IMR-90 (cell line): ENCODE measurements around the gene PRTG. TPM values are rescaled to one million over a fixed set of nuclear protein-coding genes. Genes with fewer than 3 reads are reported as not detected.

ENCODE experiments used
- ATAC-seq: fragments of 200-7000 bp; cut with Tn5 transposase; 2 replicates; pipeline ENCODE4 v1.9.1; 2020; ENCODE audit warnings: low read depth, mild to moderate bottlenecking, moderate library complexity
- BruUV-seq: library from RNA; stranded (reverse); fragments of 400-500 nt; replicated peaks from 2 replicates; lab custom pipeline; 2021; lab: Mats Ljungman, UMichigan
- CTCF ChIA-PET: fragments of 300-600 bp; formaldehyde crosslinking; extraction: SDS; loops from one replicate; lab custom pipeline; 2021; ENCODE audit warnings: antibody characterized with exemption; lab: Yijun Ruan, JAX
- POLR2A ChIA-PET: fragments of 300-600 bp; sonication (Branson Sonifier 250); formaldehyde crosslinking; loops from one replicate; lab custom pipeline; 2022; ENCODE audit warnings: antibody characterized with exemption; ENCODE audit not compliant: unreplicated experiment; lab: Charles Lee
- DNase-seq: peaks from one replicate; pipeline ENCODE4 v3.0.0; 2013
- H2AFZ ChIP-seq: replicated peaks from 2 replicates; pipeline ENCODE3; 2013; ENCODE audit warnings: low read length, mild to moderate bottlenecking; ENCODE audit not compliant: poor library complexity
- H2AK5ac ChIP-seq: 2 replicates; pipeline ENCODE4 v1.6.1; 2013; ENCODE audit warnings: low read depth, low read length, inconsistent platforms
- H2AK9ac ChIP-seq: replicated peaks from 2 replicates; pipeline ENCODE3; 2013; ENCODE audit warnings: mild to moderate bottlenecking, low read depth, low read length, moderate library complexity; ENCODE audit not compliant: poor library complexity
- H2BK120ac ChIP-seq: 2 replicates; pipeline ENCODE4 v1.6.1; 2013; ENCODE audit warnings: low read depth, low read length, inconsistent platforms
- H2BK15ac ChIP-seq: 3 replicates; pipeline ENCODE4 v1.6.1; 2013; ENCODE audit warnings: low read depth, low read length, inconsistent platforms
- H2BK20ac ChIP-seq: 2 replicates; pipeline ENCODE4 v1.6.1; 2013; ENCODE audit warnings: low read depth, mild to moderate bottlenecking, inconsistent platforms, low read length, moderate library complexity
- H2BK5ac ChIP-seq: 2 replicates; pipeline ENCODE4 v1.6.1; 2013; ENCODE audit warnings: mild to moderate bottlenecking, low read depth, low read length, inconsistent platforms; ENCODE audit not compliant: poor library complexity, severe bottlenecking
- H3K14ac ChIP-seq: replicated peaks from 2 replicates; pipeline ENCODE4 v1.6.1; 2013; ENCODE audit warnings: low read depth, low read length, inconsistent platforms
- H3K18ac ChIP-seq: 2 replicates; pipeline ENCODE4 v1.6.1; 2013; ENCODE audit warnings: low read depth, low read length, control low read depth
- H3K23ac ChIP-seq: 2 replicates; pipeline ENCODE4 v1.6.1; 2013; ENCODE audit warnings: low read depth, low read length, inconsistent platforms
- H3K27ac ChIP-seq: 2 replicates; pipeline ENCODE4 v1.5.1; 2013; ENCODE audit warnings: mild to moderate bottlenecking, control low read depth, low read length; ENCODE audit not compliant: insufficient read depth
- H3K27me3 ChIP-seq: 2 replicates; pipeline ENCODE4 v1.6.1; 2013; ENCODE audit warnings: low read length; ENCODE audit not compliant: control insufficient read depth, insufficient read depth
- H3K36me3 ChIP-seq: 2 replicates; pipeline ENCODE4 v1.6.1; 2013; ENCODE audit warnings: low read length, mixed read lengths; ENCODE audit not compliant: control insufficient read depth, insufficient read depth
- H3K4ac ChIP-seq: 2 replicates; pipeline ENCODE4 v1.6.1; 2013; ENCODE audit warnings: low read depth, low read length, inconsistent platforms
- H3K4me1 ChIP-seq: 2 replicates; pipeline ENCODE4 v1.6.1; 2013; ENCODE audit warnings: low read length, mixed read lengths; ENCODE audit not compliant: control insufficient read depth, insufficient read depth
- H3K4me2 ChIP-seq: 2 replicates; pipeline ENCODE4 v1.6.1; 2013; ENCODE audit warnings: low read depth, mild to moderate bottlenecking, control low read depth, low read length, moderate library complexity
- H3K4me3 ChIP-seq: 2 replicates; pipeline ENCODE4 v1.5.1; 2013; ENCODE audit warnings: low read depth, mild to moderate bottlenecking, control low read depth, low read length, moderate library complexity; ENCODE audit not compliant: insufficient read depth
- H3K56ac ChIP-seq: 2 replicates; pipeline ENCODE4 v1.6.1; 2013; ENCODE audit warnings: low read length, inconsistent platforms; ENCODE audit not compliant: insufficient read depth; ENCODE audit errors: extremely low read depth
- H3K79me1 ChIP-seq, 2 experiments: 2 replicates each; pipeline ENCODE4 v1.6.1; 2013; ENCODE audit warnings: low read length in 2 of 2, inconsistent platforms in 1 of 2, low read depth in 1 of 2
- H3K9ac ChIP-seq: 2 replicates; pipeline ENCODE4 v1.6.1; 2013; ENCODE audit warnings: low read depth, low read length, control low read depth
- H3K9me1 ChIP-seq: 2 replicates; pipeline ENCODE4 v1.6.1; 2013; ENCODE audit warnings: low read length, inconsistent platforms; ENCODE audit not compliant: insufficient read depth
- H3K9me3 ChIP-seq: 2 replicates; pipeline ENCODE4 v1.6.1; 2013; ENCODE audit warnings: low read length; ENCODE audit not compliant: control insufficient read depth, insufficient read depth
- H4K20me1 ChIP-seq: 2 replicates; pipeline ENCODE4 v1.6.1; 2013; ENCODE audit warnings: low read length, inconsistent platforms; ENCODE audit not compliant: insufficient read depth
- H4K5ac ChIP-seq: 2 replicates; pipeline ENCODE4 v1.6.1; 2013; ENCODE audit warnings: mild to moderate bottlenecking, low read depth, low read length, control low read depth
- H4K8ac ChIP-seq, 2 experiments: 2 replicates each; pipeline ENCODE4 v1.6.1; 2013; ENCODE audit warnings: low read depth in 2 of 2, low read length in 2 of 2, control low read depth in 1 of 2, inconsistent platforms in 1 of 2
- H4K91ac ChIP-seq: 2 replicates; pipeline ENCODE4 v1.6.1; 2013; ENCODE audit warnings: low read depth, low read length, inconsistent platforms; ENCODE audit not compliant: insufficient read depth
- BHLHE40 ChIP-seq: fragments of 150-350 bp; IDR thresholded peaks from 2 replicates; pipeline ENCODE4 v1.6.1; 2016; ENCODE audit warnings: mild to moderate bottlenecking, low read depth, low read length
- CHD1 ChIP-seq: IDR thresholded peaks from 2 replicates; pipeline ENCODE4 v1.6.1; 2012; ENCODE audit warnings: low read depth, low read length, improper control_type of control experiment
- CTCF ChIP-seq: conservative IDR thresholded peaks from 2 replicates; pipeline ENCODE4 v1.5.1; 2012; ENCODE audit warnings: mild to moderate bottlenecking, low read depth, low read length, improper control_type of control experiment
- ELK1 ChIP-seq: fragments of 150-350 bp; IDR thresholded peaks from 2 replicates; pipeline ENCODE4 v1.6.1; 2016; ENCODE audit warnings: low read depth, mild to moderate bottlenecking, low read length, moderate library complexity, borderline replicate concordance
- FOS ChIP-seq: fragments of 150-350 bp; IDR thresholded peaks from 2 replicates; pipeline ENCODE4 v1.6.1; 2016; ENCODE audit warnings: low read depth, low read length
- MAZ ChIP-seq: IDR thresholded peaks from 2 replicates; pipeline ENCODE4 v1.6.1; 2012; ENCODE audit warnings: low read depth, mild to moderate bottlenecking, low read length, improper control_type of control experiment, moderate library complexity, borderline replicate concordance
- NFE2L2 ChIP-seq: fragments of 150-350 bp; IDR thresholded peaks from 2 replicates; pipeline ENCODE4 v1.6.1; 2016; ENCODE audit warnings: low read depth, mild to moderate bottlenecking, low read length
- POLR2A ChIP-seq: IDR thresholded peaks from 2 replicates; pipeline ENCODE4 v1.6.1; 2012; ENCODE audit warnings: mild to moderate bottlenecking, low read depth, low read length
- RAD21 ChIP-seq: IDR thresholded peaks from 2 replicates; pipeline ENCODE4 v1.6.1; 2012; ENCODE audit warnings: low read length, improper control_type of control experiment
- RFX5 ChIP-seq: IDR thresholded peaks from 2 replicates; pipeline ENCODE4 v1.8.0; 2012; ENCODE audit warnings: low read depth, mild to moderate bottlenecking, low read length, moderate library complexity
- SMC3 ChIP-seq: fragments of 150-350 bp; IDR thresholded peaks from 2 replicates; pipeline ENCODE4 v1.6.1; 2016; ENCODE audit warnings: low read depth, mild to moderate bottlenecking, antibody characterized with exemption, low read length, moderate library complexity
- WGBS, 2 experiments: methylation state at CpG; one replicate each; pipeline versions ENCODE4 v1.1.5 to v1.1.7; 2013; ENCODE audit warnings: missing lambda C conversion rate in 2 of 2; ENCODE audit not compliant: insufficient read length in 1 of 2; ENCODE audit errors: extremely low coverage in 2 of 2; 5-methylcytosine and 5-hydroxymethylcytosine counted together
- dilution Hi-C: fragments of 300-500 bp; cut with HindIII; formaldehyde crosslinking; loops from one replicate; pipeline ENCODE4 v1.14.3; 2018; ENCODE audit warnings: low sequenced_read_pairs; ENCODE audit not compliant: unreplicated experiment
- in situ Hi-C: fragments of 300-500 bp; cut with MboI; formaldehyde crosslinking; loops from 3 replicates; pipeline ENCODE4 v1.14.3; 2019; ENCODE audit warnings: low sequenced_read_pairs, inconsistent platforms, mixed read lengths
- intact Hi-C: fragments of 100-400 bp; cut with micrococcal nuclease; formaldehyde crosslinking; loops from 2 replicates; pipeline ENCODE4 v1.10.0; 2022
- polyA plus RNA-seq, 3 experiments: library from polyadenylated mRNA; depleted of rRNA; stranded (reverse); fragments of >200 nt; gene quantifications; 2 replicates each; pipeline ENCODE4 v1.2.3, GENCODE V29; 2012; ENCODE audit warnings: low replicate concordance in 1 of 3
- total RNA-seq: library from RNA; depleted of rRNA; stranded (reverse); fragments of >200 nt; gene quantifications from 2 replicates; pipeline ENCODE4 v1.2.3, GENCODE V29; 2012
- TF ChIP-seq, protein P1 (sequence below): fragments of 150-350 bp; IDR thresholded peaks from 2 replicates; pipeline ENCODE4 v1.6.1; 2017; ENCODE audit warnings: mild to moderate bottlenecking, antibody characterized with exemption, low read length, low read depth

PRTG gene
- total and polyA plus RNA-seq, 2 of the 4 experiments (the other 2 are of a cell fraction): 0.99 to 1.4 TPM

- H4K8ac ChIP-seq: no peak overlapping the region
- H2AFZ ChIP-seq: peak overlapping the region; percentile 28
- TF ChIP-seq, protein P1, sequence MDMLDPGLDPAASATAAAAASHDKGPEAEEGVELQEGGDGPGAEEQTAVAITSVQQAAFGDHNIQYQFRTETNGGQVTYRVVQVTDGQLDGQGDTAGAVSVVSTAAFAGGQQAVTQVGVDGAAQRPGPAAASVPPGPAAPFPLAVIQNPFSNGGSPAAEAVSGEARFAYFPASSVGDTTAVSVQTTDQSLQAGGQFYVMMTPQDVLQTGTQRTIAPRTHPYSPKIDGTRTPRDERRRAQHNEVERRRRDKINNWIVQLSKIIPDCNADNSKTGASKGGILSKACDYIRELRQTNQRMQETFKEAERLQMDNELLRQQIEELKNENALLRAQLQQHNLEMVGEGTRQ: no peak
- TF ChIP-seq CTCF (no peak), BHLHE40 (no peak), MAZ (no peak), RAD21 (no peak), POLR2A (no peak), CHD1 (no peak), RFX5 (no peak), SMC3 (no peak), NFE2L2 (no peak), ELK1 (no peak), FOS (no peak)
- H2BK120ac ChIP-seq: no peak overlapping the region
- intact Hi-C loops (no loop called here), dilution Hi-C loops (no loop called here), in situ Hi-C loops (no loop called here)
- no peak overlapping the region for H3K14ac ChIP-seq
- no peak for ATAC-seq
- no peaks in the 10 kb centered on the region; a peak in 1 of 4 replicates for H3K79me1 ChIP-seq
- H4K20me1 ChIP-seq: no peaks in the 10 kb centered on the region
- WGBS, 2 experiments: 27% methylated on average over 4 of the region's 8 CpGs; no CpG with 5 or more reads in 1 of the 2 experiments
- H4K5ac ChIP-seq: no peak overlapping the region
- no peak overlapping the region for H3K27ac ChIP-seq
- no peak overlapping the region for H3K4me3 ChIP-seq
- H3K18ac ChIP-seq: no peak overlapping the region
- H2AK9ac ChIP-seq: no peak overlapping the region
- no peaks in the 10 kb centered on the region for H3K9me1 ChIP-seq
- H3K23ac ChIP-seq: no peak overlapping the region; the same call in 1 of the 2 replicates
- no peak overlapping the region for H3K4ac ChIP-seq
- no peak overlapping the region for H3K4me2 ChIP-seq
- ChIA-PET CTCF (no interaction called here), POLR2A (no interaction called here)
- H3K9ac ChIP-seq: no peak overlapping the region
- DNase-seq: peak; percentile 5
- H3K9me3 ChIP-seq: no peaks in the 10 kb centered on the region
- H3K27me3 ChIP-seq: peaks cover 26% of the 10 kb centered on the region
- H2AK5ac ChIP-seq: peak overlapping the region; percentile 87
- no peak overlapping the region for H2BK5ac ChIP-seq
- H3K36me3 ChIP-seq: no peaks in the 10 kb centered on the region
- no peak overlapping the region for H2BK20ac ChIP-seq
- no peak overlapping the region for H4K91ac ChIP-seq
- H3K4me1 ChIP-seq: peaks cover 7% of the 10 kb centered on the region
- no peak overlapping the region for H3K56ac ChIP-seq
- no TSS peak for BruUV-seq
- H2BK15ac ChIP-seq: no peak overlapping the region
Observed at GRCh38 chr15:55695432-55695831, 47.5 kb downstream of the PRTG start.
